ENCODE results near the gene NSUN2. TPM values are rescaled to one million over a fixed set of nuclear protein-coding genes. Genes with fewer than 3 reads are reported as not detected.

The NSUN2 gene
- total RNA-seq, 1 donor from 2014 or later = 74.4 TPM

GRCh38 chr5:6583049-6583880 lies 49.6 kb downstream of the NSUN2 start:
- Mint-ChIP-seq H3K27me3 (ENCODE audit: low read depth) (peaks cover 85% of the 10 kb centered on the region), H3K27ac (no peak overlapping the region), H3K9me3 (no peaks in the 10 kb centered on the region), H3K36me3 (no peaks in the 10 kb centered on the region), H3K4me1 (peaks cover 12% of the 10 kb centered on the region), H3K4me3 (peak overlapping the region; percentile 51)
- DNase-seq (ENCODE audit: low spot score in 2 of 2, unreplicated experiment in 2 of 2) = peak; percentile 51 to 68
- peak; percentile 33 for TF ChIP-seq CTCF (IDR thresholded peaks at IDR 0.05; ENCODE audit: unreplicated experiment)

- Mint-ChIP-seq H3K27me3 (ENCODE audit: low read depth) (peaks cover 91% of the 10 kb centered on the region), H3K9me3 (no peaks in the 10 kb centered on the region), H3K4me1 (peaks cover 12% of the 10 kb centered on the region), H3K36me3 (no peaks in the 10 kb centered on the region), H3K27ac (no peak overlapping the region), H3K4me3 (peak overlapping the region; percentile 48)
- DNase-seq (ENCODE audit: low spot score in 2 of 2, unreplicated experiment in 2 of 2) = no peak
- no peak for TF ChIP-seq CTCF (IDR thresholded peaks at IDR 0.05; ENCODE audit: unreplicated experiment)
Observed at GRCh38 chr5:6582507-6583048, 50.3 kb downstream of the NSUN2 start.

GRCh38 chr5:6581559-6582426 lies 51.1 kb downstream of the NSUN2 start:
- no peak for TF ChIP-seq CTCF (IDR thresholded peaks at IDR 0.05; ENCODE audit: unreplicated experiment)
- Mint-ChIP-seq H3K9me3 (no peaks in the 10 kb centered on the region), H3K27me3 (ENCODE audit: low read depth) (peaks cover 87% of the 10 kb centered on the region), H3K4me1 (peaks cover 12% of the 10 kb centered on the region), H3K36me3 (no peaks in the 10 kb centered on the region), H3K27ac (no peak overlapping the region), H3K4me3 (peak overlapping the region; percentile 48)
- peak in 1 of 2 experiments; percentile 20 for DNase-seq (ENCODE audit: low spot score in 2 of 2, unreplicated experiment in 2 of 2)

- Mint-ChIP-seq H3K9me3 (no peaks in the 10 kb centered on the region), H3K27me3 (ENCODE audit: low read depth) (peaks cover 79% of the 10 kb centered on the region), H3K4me3 (no peak overlapping the region), H3K27ac (no peak overlapping the region), H3K36me3 (no peaks in the 10 kb centered on the region), H3K4me1 (peaks cover 12% of the 10 kb centered on the region)
- no peak for TF ChIP-seq CTCF (IDR thresholded peaks at IDR 0.05; ENCODE audit: unreplicated experiment)
- DNase-seq (ENCODE audit: low spot score in 2 of 2, unreplicated experiment in 2 of 2) = peak in 1 of 2 experiments; percentile 22
Observed at GRCh38 chr5:6581090-6581489, 51.8 kb downstream of the NSUN2 start.

GRCh38 chr5:6579535-6579934 lies 53.3 kb downstream of the NSUN2 start:
- H3K4me1 Mint-ChIP-seq = peaks cover 12% of the 10 kb centered on the region
- peaks cover 72% of the 10 kb centered on the region for H3K27me3 Mint-ChIP-seq (ENCODE audit: low read depth)
- TF ChIP-seq CTCF (IDR thresholded peaks at IDR 0.05; ENCODE audit: unreplicated experiment) = no peak
- H3K4me3 Mint-ChIP-seq = no peak overlapping the region
- no peaks in the 10 kb centered on the region for H3K36me3 Mint-ChIP-seq
- H3K9me3 Mint-ChIP-seq = no peaks in the 10 kb centered on the region
- no peak overlapping the region for H3K27ac Mint-ChIP-seq
- no peak for DNase-seq (ENCODE audit: low spot score in 2 of 2, unreplicated experiment in 2 of 2)

Measured in mesothelial cell of epicardium (in vitro differentiated cells).